Measurements from ENCODE around the gene HLA-E.
"Not testable (repeated sequence)": the region's sequence is repeated elsewhere in the genome, so short reads cannot be mapped to it uniquely, and the experiment has no call there.

The HLA-E gene

DNA sequence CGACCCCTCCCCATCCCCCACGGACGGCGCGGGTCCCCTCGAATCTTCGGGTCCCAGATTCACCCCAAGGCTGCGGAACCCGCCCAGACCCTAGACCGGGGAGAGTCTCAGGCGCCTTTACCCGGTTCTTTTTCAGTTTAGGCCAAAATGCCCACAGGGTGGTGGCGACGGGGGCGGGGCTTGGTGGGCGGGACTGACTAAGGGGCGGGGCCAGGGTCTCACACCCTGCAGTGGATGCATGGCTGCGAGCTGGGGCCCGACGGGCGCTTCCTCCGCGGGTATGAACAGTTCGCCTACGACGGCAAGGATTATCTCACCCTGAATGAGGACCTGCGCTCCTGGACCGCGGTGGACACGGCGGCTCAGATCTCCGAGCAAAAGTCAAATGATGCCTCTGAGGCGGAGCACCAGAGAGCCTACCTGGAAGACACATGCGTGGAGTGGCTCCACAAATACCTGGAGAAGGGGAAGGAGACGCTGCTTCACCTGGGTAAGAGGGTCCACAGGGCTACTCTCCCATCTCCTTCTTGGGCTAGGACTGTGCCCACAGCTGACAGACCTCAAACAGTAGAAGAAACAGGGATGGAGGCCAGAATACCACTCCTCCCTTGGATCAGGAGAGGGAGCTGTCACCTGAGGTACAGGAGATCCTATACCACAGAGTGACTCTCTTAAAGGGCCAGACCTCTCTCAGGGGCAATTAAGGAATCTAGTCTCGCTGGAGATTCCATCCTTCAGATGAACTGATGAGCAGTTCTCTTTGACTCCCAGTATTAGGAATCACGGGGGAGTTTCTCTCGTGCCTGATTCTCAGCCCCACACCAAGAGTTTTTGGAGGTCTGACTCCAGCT is 942 bp downstream of the HLA-E start:
- TF ChIP-seq, protein P1, sequence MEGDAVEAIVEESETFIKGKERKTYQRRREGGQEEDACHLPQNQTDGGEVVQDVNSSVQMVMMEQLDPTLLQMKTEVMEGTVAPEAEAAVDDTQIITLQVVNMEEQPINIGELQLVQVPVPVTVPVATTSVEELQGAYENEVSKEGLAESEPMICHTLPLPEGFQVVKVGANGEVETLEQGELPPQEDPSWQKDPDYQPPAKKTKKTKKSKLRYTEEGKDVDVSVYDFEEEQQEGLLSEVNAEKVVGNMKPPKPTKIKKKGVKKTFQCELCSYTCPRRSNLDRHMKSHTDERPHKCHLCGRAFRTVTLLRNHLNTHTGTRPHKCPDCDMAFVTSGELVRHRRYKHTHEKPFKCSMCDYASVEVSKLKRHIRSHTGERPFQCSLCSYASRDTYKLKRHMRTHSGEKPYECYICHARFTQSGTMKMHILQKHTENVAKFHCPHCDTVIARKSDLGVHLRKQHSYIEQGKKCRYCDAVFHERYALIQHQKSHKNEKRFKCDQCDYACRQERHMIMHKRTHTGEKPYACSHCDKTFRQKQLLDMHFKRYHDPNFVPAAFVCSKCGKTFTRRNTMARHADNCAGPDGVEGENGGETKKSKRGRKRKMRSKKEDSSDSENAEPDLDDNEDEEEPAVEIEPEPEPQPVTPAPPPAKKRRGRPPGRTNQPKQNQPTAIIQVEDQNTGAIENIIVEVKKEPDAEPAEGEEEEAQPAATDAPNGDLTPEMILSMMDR (IDR thresholded peaks at IDR 0.05; ENCODE audit: control insufficient read depth, insufficient read depth, low read depth, low read length, missing control alignments), result no peak
- no peak for DNase-seq (ENCODE audit: low read depth)
- peak overlapping the region; percentile 90 for H3K4me3 ChIP-seq (ENCODE audit: control insufficient read depth, low read depth, low read length)

- not testable (repeated sequence) for H3K4me3 ChIP-seq (ENCODE audit: control insufficient read depth, low read depth, low read length)
Observed at GRCh38 chr6:30491291-30491953, 2.1 kb downstream of the HLA-E start.

DNA sequence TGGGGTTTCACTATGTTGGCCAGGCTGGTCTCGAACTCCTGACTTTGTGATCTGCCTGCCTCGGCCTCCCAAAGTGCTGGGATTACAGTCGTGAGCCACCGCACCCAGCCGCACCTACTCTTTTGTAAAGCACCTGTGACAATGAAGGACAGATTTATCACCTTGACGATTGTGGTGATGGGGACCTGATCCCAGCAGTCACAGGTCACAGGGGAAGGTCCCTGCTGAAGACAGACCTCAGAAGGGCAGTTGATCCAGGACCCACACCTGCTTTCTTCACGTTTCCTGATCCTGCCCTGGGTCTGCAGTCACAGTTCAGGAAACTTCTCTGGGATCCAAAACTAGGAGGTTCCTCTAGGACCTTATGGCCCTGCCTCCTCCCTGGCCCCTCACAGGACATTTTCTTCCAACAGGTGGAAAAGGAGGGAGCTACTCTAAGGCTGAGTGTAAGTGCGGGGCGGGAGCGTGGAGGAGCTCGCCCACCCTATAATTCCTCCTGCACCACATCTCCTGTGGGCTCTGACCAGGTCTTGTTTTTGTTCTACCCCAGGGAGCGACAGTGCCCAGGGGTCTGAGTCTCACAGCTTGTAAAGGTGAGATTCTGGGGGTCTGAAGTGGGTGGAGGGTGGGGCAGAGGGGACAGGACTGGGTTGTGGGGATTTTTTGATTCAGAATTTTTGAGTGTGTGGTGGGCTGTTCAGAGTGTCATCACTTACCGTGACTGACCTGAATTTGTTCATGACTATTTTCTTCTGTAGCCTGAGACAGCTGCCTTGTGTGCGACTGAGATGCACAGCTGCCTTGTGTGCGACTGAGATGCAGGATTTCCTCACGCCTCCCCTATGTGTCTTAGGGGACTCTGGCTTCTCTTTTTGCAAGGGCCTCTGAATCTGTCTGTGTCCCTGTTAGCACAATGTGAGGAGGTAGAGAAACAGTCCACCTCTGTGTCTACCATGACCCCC is 3.0 kb downstream of the HLA-E start:
- H3K4me3 ChIP-seq (ENCODE audit: control insufficient read depth, low read depth, low read length), result no peak overlapping the region
- TF ChIP-seq, protein P1 (IDR thresholded peaks at IDR 0.05; ENCODE audit: control insufficient read depth, insufficient read depth, low read depth, low read length, missing control alignments), result no peak
- no peak for DNase-seq (ENCODE audit: low read depth)

More at GRCh38 chr6:30491291-30491953, 2.1 kb downstream of the HLA-E start:
- DNase-seq (ENCODE audit: low read depth), result not testable (repeated sequence)

DNA sequence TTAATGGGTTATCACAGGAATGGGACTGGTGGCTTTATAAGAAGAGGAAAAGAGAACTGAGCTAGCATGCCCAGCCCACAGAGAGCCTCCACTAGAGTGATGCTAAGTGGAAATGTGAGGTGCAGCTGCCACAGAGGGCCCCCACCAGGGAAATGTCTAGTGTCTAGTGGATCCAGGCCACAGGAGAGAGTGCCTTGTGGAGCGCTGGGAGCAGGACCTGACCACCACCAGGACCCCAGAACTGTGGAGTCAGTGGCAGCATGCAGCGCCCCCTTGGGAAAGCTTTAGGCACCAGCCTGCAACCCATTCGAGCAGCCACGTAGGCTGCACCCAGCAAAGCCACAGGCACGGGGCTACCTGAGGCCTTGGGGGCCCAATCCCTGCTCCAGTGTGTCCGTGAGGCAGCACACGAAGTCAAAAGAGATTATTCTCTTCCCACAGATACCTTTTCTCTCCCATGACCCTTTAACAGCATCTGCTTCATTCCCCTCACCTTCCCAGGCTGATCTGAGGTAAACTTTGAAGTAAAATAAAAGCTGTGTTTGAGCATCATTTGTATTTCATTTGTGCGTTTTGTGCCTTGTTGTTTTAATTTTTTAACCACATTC is 4.4 kb downstream of the HLA-E start:
- H3K4me3 ChIP-seq (ENCODE audit: control insufficient read depth, low read depth, low read length), result no peak overlapping the region
- no peak for DNase-seq (ENCODE audit: low read depth)
- TF ChIP-seq, protein P1 (IDR thresholded peaks at IDR 0.05; ENCODE audit: control insufficient read depth, insufficient read depth, low read depth, low read length, missing control alignments), result no peak

- TF ChIP-seq, protein P1 (IDR thresholded peaks at IDR 0.05; ENCODE audit: control insufficient read depth, insufficient read depth, low read depth, low read length, missing control alignments), result no peak
- no peak for DNase-seq (ENCODE audit: low read depth)
- no peak overlapping the region for H3K4me3 ChIP-seq (ENCODE audit: control insufficient read depth, low read depth, low read length)
Observed at GRCh38 chr6:30494291-30494861, 5.1 kb downstream of the HLA-E start.

GRCh38 chr6:30495060-30495459 is 5.8 kb downstream of the HLA-E start:
- not testable (repeated sequence) for DNase-seq (ENCODE audit: low read depth); H3K4me3 ChIP-seq (ENCODE audit: control insufficient read depth, low read depth, low read length)

- TF ChIP-seq, protein P1 (IDR thresholded peaks at IDR 0.05; ENCODE audit: control insufficient read depth, insufficient read depth, low read depth, low read length, missing control alignments), result no peak
- no peak overlapping the region for H3K4me3 ChIP-seq (ENCODE audit: control insufficient read depth, low read depth, low read length)
- DNase-seq (ENCODE audit: low read depth), result no peak
Observed at GRCh38 chr6:30495993-30496392, 6.7 kb downstream of the HLA-E start.

GRCh38 chr6:30497261-30497599 is 7.9 kb downstream of the HLA-E start:
- not testable (repeated sequence) for H3K4me3 ChIP-seq (ENCODE audit: control insufficient read depth, low read depth, low read length); DNase-seq (ENCODE audit: low read depth)
